ENCODE data around the gene ALCAM. TPM values are rescaled to one million over a fixed set of nuclear protein-coding genes. Genes with fewer than 3 reads are reported as not detected.

The ALCAM gene
- total and polyA plus RNA-seq, 2 donors (not counting 3 experiments of a cell fraction or from before 2014, with no cell fraction given), result 46.3 to 118 TPM

GRCh38 chr3:105377716-105378115, 11.0 kb downstream of the ALCAM start:
- DNase-seq (ENCODE audit: low read depth, low spot score), result no peak
- dilution Hi-C loops (cut with MboI; ENCODE audit: extremely low pct_ligation_motif_present, low sequenced_read_pairs) (no loop called here), intact Hi-C loops (cut with micrococcal nuclease) (no loop called here)
- Histone ChIP-seq H2AFZ (ENCODE audit: low read depth, low read length) (no peak overlapping the region), H3K79me2 (ENCODE audit: control insufficient read depth, insufficient read depth, low read length) (peaks cover 60% of the 10 kb centered on the region), H3K4me3 (replicated peaks in 1 of 3; ENCODE audit: insufficient read depth in 1 of 3, low read depth in 1 of 3, low read length in 3 of 3) (no peak overlapping the region), H3K9ac (replicated peaks; ENCODE audit: extremely low read depth, insufficient read depth, low read length) (no peak overlapping the region), H4K20me1 (replicated peaks; ENCODE audit: control insufficient read depth, extremely low read depth, insufficient read depth, low read length) (no peaks in the 10 kb centered on the region), H3K4me1 (ENCODE audit: control insufficient read depth, extremely low read depth, insufficient read depth, low read length) (no peaks in the 10 kb centered on the region), H3K27me3 (ENCODE audit: control insufficient read depth in 2 of 2, insufficient read depth in 2 of 2, low read length in 2 of 2) (no peaks in the 10 kb centered on the region), H3K4me2 (ENCODE audit: insufficient read depth, low read length) (no peak overlapping the region), H3K36me3 (ENCODE audit: control insufficient read depth in 2 of 2, extremely low read depth in 1 of 2, insufficient read depth in 2 of 2, low read length in 2 of 2) (no peaks in the 10 kb centered on the region), H3K9me3 (replicated peaks; ENCODE audit: control insufficient read depth, insufficient read depth, low read length) (no peaks in the 10 kb centered on the region), H3K9me1 (replicated peaks; ENCODE audit: control insufficient read depth, extremely low read depth, insufficient read depth, low read length) (no peaks in the 10 kb centered on the region), H3K27ac (ENCODE audit: insufficient read depth, low read depth, low read length) (no peak overlapping the region)
- CTCF ChIA-PET, result no interaction called here
- no peak for TF ChIP-seq CTCF (IDR thresholded peaks at IDR 0.05; ENCODE audit: extremely low read depth in 1 of 2, insufficient read depth in 1 of 2, low read depth in 1 of 2, low read length in 2 of 2)
- no peak for TF ChIP-seq FOS (IDR thresholded peaks at IDR 0.05; ENCODE audit: borderline replicate concordance, insufficient read depth, low read length)
- TF ChIP-seq EZH2 (IDR thresholded peaks at IDR 0.05; ENCODE audit: borderline replicate concordance, low read depth, low read length, severe bottlenecking), result no peak
- no peak for TF ChIP-seq MAX (IDR thresholded peaks at IDR 0.05; ENCODE audit: insufficient read depth, insufficient read length)
- TF ChIP-seq MYC (IDR thresholded peaks at IDR 0.05; ENCODE audit: low read depth, low read length), result no peak
- no peak for TF ChIP-seq POLR2AphosphoS5 (IDR thresholded peaks at IDR 0.05; ENCODE audit: insufficient read depth, low read depth, low read length)
- TF ChIP-seq JUN (IDR thresholded peaks at IDR 0.05; ENCODE audit: borderline replicate concordance, insufficient read depth, insufficient read length, low read depth), result no peak
- TF ChIP-seq POLR2A (IDR thresholded peaks at IDR 0.05; ENCODE audit: low read depth, low read length), result no peak
- no peak for TF ChIP-seq GATA2 (IDR thresholded peaks at IDR 0.05; ENCODE audit: insufficient read depth, insufficient read length, low read depth, low read length)
- FAIRE-seq, result no peak
- POLR2A ChIA-PET, result no interaction called here
- BruUV-seq (replicated peaks), result no TSS peak
